GM12865 (cell line): Measurements from ENCODE around the gene TPPP3.

ENCODE experiments used
- DNase-seq: peaks from one replicate; pipeline ENCODE4 v3.0.0; 2010; ENCODE audit warnings: low read depth
- H3K4me3 ChIP-seq: 2 replicates; pipeline ENCODE4 v1.5.1; 2011; ENCODE audit warnings: mild to moderate bottlenecking, low read depth, low read length, control low read depth
- TF ChIP-seq, protein P1 (sequence below): IDR thresholded peaks from 2 replicates; pipeline ENCODE4 v1.5.1; 2011; ENCODE audit warnings: low read length, control low read depth, low read depth, inconsistent platforms; ENCODE audit not compliant: insufficient read depth; ENCODE audit errors: missing control alignments

The TPPP3 gene

DNA sequence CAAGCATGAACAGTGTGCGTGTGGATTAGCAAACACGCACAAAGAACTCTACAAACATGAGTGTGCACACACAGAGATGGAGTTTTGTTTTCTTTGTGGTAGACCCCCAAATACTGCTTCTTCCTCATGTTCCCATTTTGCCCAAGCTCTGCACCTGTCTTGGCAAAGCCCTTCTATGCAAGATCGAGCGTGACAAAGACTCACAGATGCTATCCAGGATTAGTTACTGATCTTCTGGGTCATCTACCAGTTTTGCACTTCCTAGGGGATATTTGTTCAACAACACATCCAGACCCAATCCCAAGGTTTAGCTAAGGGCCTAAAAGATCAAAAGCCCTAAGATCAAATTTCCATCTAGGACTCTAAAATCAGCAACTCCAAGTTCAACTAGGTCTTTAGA, 50.7 kb downstream of the TPPP3 start:
- DNase-seq = no peak
- TF ChIP-seq, protein P1, sequence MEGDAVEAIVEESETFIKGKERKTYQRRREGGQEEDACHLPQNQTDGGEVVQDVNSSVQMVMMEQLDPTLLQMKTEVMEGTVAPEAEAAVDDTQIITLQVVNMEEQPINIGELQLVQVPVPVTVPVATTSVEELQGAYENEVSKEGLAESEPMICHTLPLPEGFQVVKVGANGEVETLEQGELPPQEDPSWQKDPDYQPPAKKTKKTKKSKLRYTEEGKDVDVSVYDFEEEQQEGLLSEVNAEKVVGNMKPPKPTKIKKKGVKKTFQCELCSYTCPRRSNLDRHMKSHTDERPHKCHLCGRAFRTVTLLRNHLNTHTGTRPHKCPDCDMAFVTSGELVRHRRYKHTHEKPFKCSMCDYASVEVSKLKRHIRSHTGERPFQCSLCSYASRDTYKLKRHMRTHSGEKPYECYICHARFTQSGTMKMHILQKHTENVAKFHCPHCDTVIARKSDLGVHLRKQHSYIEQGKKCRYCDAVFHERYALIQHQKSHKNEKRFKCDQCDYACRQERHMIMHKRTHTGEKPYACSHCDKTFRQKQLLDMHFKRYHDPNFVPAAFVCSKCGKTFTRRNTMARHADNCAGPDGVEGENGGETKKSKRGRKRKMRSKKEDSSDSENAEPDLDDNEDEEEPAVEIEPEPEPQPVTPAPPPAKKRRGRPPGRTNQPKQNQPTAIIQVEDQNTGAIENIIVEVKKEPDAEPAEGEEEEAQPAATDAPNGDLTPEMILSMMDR = no peak

GRCh38 chr16:67341250-67341649, 52.0 kb downstream of the TPPP3 start:
- DNase-seq = no peak
- TF ChIP-seq, protein P1 = no peak
- H3K4me3 ChIP-seq = no peak overlapping the region

More for the DNA sequence above, 50.7 kb downstream of the TPPP3 start:
- H3K4me3 ChIP-seq = no peak overlapping the region
